Chondrocyte (in vitro differentiated cells): ENCODE results near the gene PTGES3. TPM values are rescaled to one million over a fixed set of nuclear protein-coding genes. Genes with fewer than 3 reads are reported as not detected.

Source experiments
- DNase-seq: peaks from one replicate; pipeline ENCODE4 v3.0.0; 2021; ENCODE audit warnings: mixed read lengths, low spot score
- H3K27ac Mint-ChIP-seq: one replicate; pipeline ENCODE4 v1.8.0; 2021; ENCODE audit warnings: mild to moderate bottlenecking, moderate library complexity, mixed read lengths; ENCODE audit not compliant: unreplicated experiment
- H3K27me3 Mint-ChIP-seq: 2 replicates; pipeline ENCODE4 v1.8.0; 2021; ENCODE audit warnings: low read depth, mixed read lengths
- H3K36me3 Mint-ChIP-seq: 2 replicates; pipeline ENCODE4 v1.8.0; 2021; ENCODE audit warnings: low read depth, mixed read lengths
- H3K4me1 Mint-ChIP-seq: 2 replicates; pipeline ENCODE4 v1.8.0; 2021; ENCODE audit warnings: low read depth, mild to moderate bottlenecking, mixed read lengths
- H3K4me3 Mint-ChIP-seq: one replicate; pipeline ENCODE4 v1.8.0; 2021; ENCODE audit warnings: mild to moderate bottlenecking, moderate library complexity, mixed read lengths; ENCODE audit not compliant: unreplicated experiment
- H3K9me3 Mint-ChIP-seq: 2 replicates; pipeline ENCODE4 v1.8.0; 2021; ENCODE audit warnings: low read depth, mixed read lengths
- CTCF ChIP-seq: fragments of 200-600 bp; sonication (generic); IDR thresholded peaks from 2 replicates; pipeline ENCODE4 v1.5.0; 2021; ENCODE audit warnings: antibody characterized with exemption, mild to moderate bottlenecking, moderate library complexity
- total RNA-seq: library from RNA; stranded (reverse); gene quantifications from 3 replicates; pipeline ENCODE4 v1.2.1, GENCODE V29; 2021

The PTGES3 gene
- total RNA-seq, 1 donor from 2014 or later: 127 TPM

GRCh38 chr12:56626701-56627100, 61.4 kb downstream of the PTGES3 start:
- H3K36me3 Mint-ChIP-seq: peaks cover 2% of the 10 kb centered on the region
- no peak overlapping the region for H3K27ac Mint-ChIP-seq
- no peak for DNase-seq
- H3K9me3 Mint-ChIP-seq: no peaks in the 10 kb centered on the region
- no peak overlapping the region for H3K4me3 Mint-ChIP-seq
- no peaks in the 10 kb centered on the region for H3K27me3 Mint-ChIP-seq
- TF ChIP-seq CTCF: no peak
- peaks cover 47% of the 10 kb centered on the region for H3K4me1 Mint-ChIP-seq

- no peak for DNase-seq
- H3K4me1 Mint-ChIP-seq: peaks cover 16% of the 10 kb centered on the region
- no peak overlapping the region for H3K4me3 Mint-ChIP-seq
- TF ChIP-seq CTCF: no peak
- H3K36me3 Mint-ChIP-seq: peaks cover 9% of the 10 kb centered on the region
- no peak overlapping the region for H3K27ac Mint-ChIP-seq
- no peaks in the 10 kb centered on the region for H3K27me3 Mint-ChIP-seq
- H3K9me3 Mint-ChIP-seq: no peaks in the 10 kb centered on the region
Measured at GRCh38 chr12:56622535-56622934, 65.5 kb downstream of the PTGES3 start.

DNA sequence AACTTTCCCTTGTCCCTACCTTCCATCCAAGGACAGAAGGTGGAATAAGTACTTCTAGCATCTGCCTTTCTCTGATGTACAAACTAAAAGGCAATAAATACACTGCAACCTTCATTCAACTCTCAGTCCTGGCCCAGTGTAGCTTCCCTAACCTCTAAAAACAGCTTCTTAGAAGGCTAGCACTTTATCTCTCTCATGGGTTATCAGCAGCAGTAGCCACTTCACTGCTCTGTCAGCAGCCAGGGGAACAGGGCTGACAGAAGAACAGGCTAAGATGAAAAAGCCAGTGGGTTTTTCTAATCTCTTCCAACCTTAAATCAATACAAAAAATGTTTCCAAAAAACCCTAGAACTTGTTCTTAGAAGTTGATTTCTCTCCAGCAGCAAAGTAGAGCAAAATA, 71.2 kb downstream of the PTGES3 start:
- Mint-ChIP-seq H3K27ac (no peak overlapping the region), H3K4me1 (no peaks in the 10 kb centered on the region), H3K36me3 (peaks cover 45% of the 10 kb centered on the region), H3K4me3 (no peak overlapping the region), H3K9me3 (no peaks in the 10 kb centered on the region), H3K27me3 (no peaks in the 10 kb centered on the region)
- TF ChIP-seq CTCF: no peak
- no peak for DNase-seq

- DNase-seq: no peak
- Mint-ChIP-seq H3K4me3 (no peak overlapping the region), H3K9me3 (no peaks in the 10 kb centered on the region), H3K27me3 (no peaks in the 10 kb centered on the region), H3K27ac (no peak overlapping the region), H3K4me1 (no peaks in the 10 kb centered on the region), H3K36me3 (peaks cover 52% of the 10 kb centered on the region)
- TF ChIP-seq CTCF: no peak
Measured at GRCh38 chr12:56616244-56616643, 71.8 kb downstream of the PTGES3 start.

DNA sequence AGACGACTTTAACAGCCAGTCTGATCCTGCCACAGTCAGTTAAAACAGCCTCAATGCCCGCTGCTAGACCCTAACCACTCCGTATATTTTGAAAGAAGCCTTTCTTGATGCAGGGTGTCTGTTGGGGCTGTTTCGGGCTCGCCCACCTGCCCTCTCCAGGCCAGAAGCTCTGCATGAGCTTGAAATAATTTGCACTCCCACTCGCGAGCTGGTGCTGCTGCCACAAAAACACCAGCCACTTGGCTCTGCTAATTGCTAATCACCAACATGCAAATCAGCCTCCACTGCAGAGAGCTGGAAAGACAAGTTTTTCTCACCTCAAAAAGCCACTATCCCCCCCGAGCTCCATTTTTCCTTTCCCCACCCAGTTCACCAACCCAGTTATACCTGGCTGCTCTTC, 73.5 kb downstream of the PTGES3 start:
- Mint-ChIP-seq H3K4me3 (no peak overlapping the region), H3K27me3 (no peaks in the 10 kb centered on the region), H3K4me1 (no peaks in the 10 kb centered on the region), H3K36me3 (peaks cover 59% of the 10 kb centered on the region), H3K27ac (no peak overlapping the region), H3K9me3 (no peaks in the 10 kb centered on the region)
- no peak for DNase-seq
- no peak for TF ChIP-seq CTCF

Other genes starting within 250 kb of the PTGES3 start
- 11.7 to 21.0 TPM (median 12.1 TPM) in 3 replicates for gene TIMELESS, start 238.9 kb downstream of the PTGES3 start, total RNA-seq
- gene MIP, start 233.6 kb downstream of the PTGES3 start, total RNA-seq: not detected in 3 replicates
- 1.5 to 2.7 TPM (median 1.6 TPM) in 3 replicates for gene SPRYD4, start 219.7 kb downstream of the PTGES3 start, total RNA-seq
- 0.25 to 0.54 TPM in 2 of 3 replicates, not detected in the other for gene GLS2, start 200.1 kb downstream of the PTGES3 start, total RNA-seq
- gene RBMS2, start 166.5 kb downstream of the PTGES3 start, total RNA-seq: 57.0 to 65.3 TPM (median 57.6 TPM) in 3 replicates
- 65.2 to 72.8 TPM (median 71.2 TPM) in 3 replicates for gene BAZ2A, start 58.0 kb downstream of the PTGES3 start, total RNA-seq
- 380 to 467 TPM (median 398 TPM) in 3 replicates for gene ATP5F1B, start 42.3 kb downstream of the PTGES3 start, total RNA-seq
- gene NACA, start 37.0 kb upstream of the PTGES3 start, total RNA-seq: 483 to 537 TPM (median 513 TPM) in 3 replicates
- 3.3 to 7.7 TPM (median 3.5 TPM) in 3 replicates for gene PRIM1, start 64.0 kb upstream of the PTGES3 start, total RNA-seq
- 0.27 to 1.0 TPM (median 0.80 TPM) in 3 replicates for gene HSD17B6, start 75.0 kb upstream of the PTGES3 start, total RNA-seq
- not detected in 3 replicates for gene SDR9C7, start 246.1 kb upstream of the PTGES3 start, total RNA-seq